ENCODE measurements around the gene PRSS22.

DNA sequence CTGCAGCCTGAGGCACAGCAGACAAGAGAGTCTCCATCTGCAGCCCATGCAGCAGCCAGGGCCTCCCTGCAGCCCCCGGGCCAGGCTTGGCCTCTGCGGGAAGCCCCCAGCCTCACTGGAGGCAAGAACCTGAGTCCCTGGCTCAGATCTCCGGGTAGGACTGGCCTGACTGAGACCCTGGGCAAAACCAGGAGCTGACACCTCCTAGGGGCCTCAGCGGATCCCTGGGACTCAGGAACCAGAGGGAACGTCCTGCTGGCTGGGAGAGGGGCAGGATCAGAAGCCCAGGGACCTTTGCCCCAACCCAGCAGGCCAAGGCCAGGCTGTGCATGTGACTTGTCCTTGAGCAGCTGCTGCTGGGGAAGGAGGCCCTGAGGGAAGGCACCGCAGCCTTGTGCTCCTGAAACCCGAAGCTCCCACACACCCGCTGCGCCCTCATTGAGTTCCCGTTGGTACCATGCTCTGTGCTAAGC lies 42.6 kb downstream of the PRSS22 start:
- TF ChIP-seq, protein P1, sequence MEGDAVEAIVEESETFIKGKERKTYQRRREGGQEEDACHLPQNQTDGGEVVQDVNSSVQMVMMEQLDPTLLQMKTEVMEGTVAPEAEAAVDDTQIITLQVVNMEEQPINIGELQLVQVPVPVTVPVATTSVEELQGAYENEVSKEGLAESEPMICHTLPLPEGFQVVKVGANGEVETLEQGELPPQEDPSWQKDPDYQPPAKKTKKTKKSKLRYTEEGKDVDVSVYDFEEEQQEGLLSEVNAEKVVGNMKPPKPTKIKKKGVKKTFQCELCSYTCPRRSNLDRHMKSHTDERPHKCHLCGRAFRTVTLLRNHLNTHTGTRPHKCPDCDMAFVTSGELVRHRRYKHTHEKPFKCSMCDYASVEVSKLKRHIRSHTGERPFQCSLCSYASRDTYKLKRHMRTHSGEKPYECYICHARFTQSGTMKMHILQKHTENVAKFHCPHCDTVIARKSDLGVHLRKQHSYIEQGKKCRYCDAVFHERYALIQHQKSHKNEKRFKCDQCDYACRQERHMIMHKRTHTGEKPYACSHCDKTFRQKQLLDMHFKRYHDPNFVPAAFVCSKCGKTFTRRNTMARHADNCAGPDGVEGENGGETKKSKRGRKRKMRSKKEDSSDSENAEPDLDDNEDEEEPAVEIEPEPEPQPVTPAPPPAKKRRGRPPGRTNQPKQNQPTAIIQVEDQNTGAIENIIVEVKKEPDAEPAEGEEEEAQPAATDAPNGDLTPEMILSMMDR (conservative IDR thresholded peaks at IDR 0.05; ENCODE audit: low read depth, low read length): no peak
- TF ChIP-seq EZH2phosphoT487 (IDR thresholded peaks at IDR 0.05; ENCODE audit: borderline replicate concordance, low read length): no peak
